ENCODE measurements around the gene CLCA1. TPM values are rescaled to one million over a fixed set of nuclear protein-coding genes. Genes with fewer than 3 reads are reported as not detected.

Gene CLCA1
- total RNA-seq, 1 donor from 2014 or later: not detected

DNA sequence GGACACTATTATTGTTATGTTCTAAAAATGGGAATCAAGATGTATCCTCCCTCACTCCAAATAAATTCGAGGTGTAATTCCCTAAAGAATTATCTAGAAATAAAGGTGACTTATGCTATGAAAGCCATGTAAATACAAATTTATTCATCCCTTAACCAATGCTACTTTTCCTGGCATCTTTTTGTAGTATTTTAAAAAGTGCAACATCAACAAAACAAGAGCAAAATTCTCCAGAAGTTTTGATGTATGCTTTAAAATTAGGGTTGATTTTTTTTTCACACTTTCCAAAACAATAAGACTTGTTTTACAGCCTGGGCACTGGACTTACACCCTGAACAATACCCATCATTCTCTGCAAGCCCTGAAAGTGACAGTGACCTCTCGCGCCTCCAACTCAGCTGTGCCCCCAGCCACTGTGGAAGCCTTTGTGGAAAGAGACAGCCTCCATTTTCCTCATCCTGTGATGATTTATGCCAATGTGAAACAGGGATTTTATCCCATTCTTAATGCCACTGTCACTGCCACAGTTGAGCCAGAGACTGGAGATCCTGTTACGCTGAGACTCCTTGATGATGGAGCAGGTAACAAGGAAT lies 21.4 kb upstream of the CLCA1 start:
- H3K36me3 Mint-ChIP-seq (ENCODE audit: low read depth): no peaks in the 10 kb centered on the region
- H3K27ac Mint-ChIP-seq (ENCODE audit: unreplicated experiment): no peak overlapping the region
- no peaks in the 10 kb centered on the region for H3K27me3 Mint-ChIP-seq (ENCODE audit: low read depth)
- TF ChIP-seq CTCF (IDR thresholded peaks at IDR 0.05): no peak
- DNase-seq (ENCODE audit: low spot score): no peak
- no peaks in the 10 kb centered on the region for H3K9me3 Mint-ChIP-seq (ENCODE audit: low read depth)
- H3K4me1 Mint-ChIP-seq (ENCODE audit: low read depth): peaks cover 5% of the 10 kb centered on the region
- H3K4me3 Mint-ChIP-seq (ENCODE audit: unreplicated experiment): no peak overlapping the region

- Mint-ChIP-seq H3K4me1 (ENCODE audit: low read depth) (peaks cover 5% of the 10 kb centered on the region), H3K4me3 (ENCODE audit: unreplicated experiment) (no peak overlapping the region), H3K36me3 (ENCODE audit: low read depth) (no peaks in the 10 kb centered on the region), H3K27ac (ENCODE audit: unreplicated experiment) (no peak overlapping the region), H3K27me3 (ENCODE audit: low read depth) (no peaks in the 10 kb centered on the region), H3K9me3 (ENCODE audit: low read depth) (no peaks in the 10 kb centered on the region)
- DNase-seq (ENCODE audit: low spot score): no peak
- TF ChIP-seq CTCF (IDR thresholded peaks at IDR 0.05): no peak
Measured at GRCh38 chr1:86448670-86449069, 20.1 kb upstream of the CLCA1 start.

GRCh38 chr1:86449103-86449502 lies 19.6 kb upstream of the CLCA1 start:
- Mint-ChIP-seq H3K36me3 (ENCODE audit: low read depth) (no peaks in the 10 kb centered on the region), H3K9me3 (ENCODE audit: low read depth) (no peaks in the 10 kb centered on the region), H3K27me3 (ENCODE audit: low read depth) (no peaks in the 10 kb centered on the region), H3K27ac (ENCODE audit: unreplicated experiment) (no peak overlapping the region), H3K4me3 (ENCODE audit: unreplicated experiment) (no peak overlapping the region), H3K4me1 (ENCODE audit: low read depth) (peaks cover 5% of the 10 kb centered on the region)
- TF ChIP-seq CTCF (IDR thresholded peaks at IDR 0.05): no peak
- DNase-seq (ENCODE audit: low spot score): no peak

- Mint-ChIP-seq H3K4me3 (ENCODE audit: unreplicated experiment) (no peak overlapping the region), H3K9me3 (ENCODE audit: low read depth) (no peaks in the 10 kb centered on the region), H3K27ac (ENCODE audit: unreplicated experiment) (no peak overlapping the region), H3K27me3 (ENCODE audit: low read depth) (no peaks in the 10 kb centered on the region), H3K4me1 (ENCODE audit: low read depth) (peaks cover 5% of the 10 kb centered on the region), H3K36me3 (ENCODE audit: low read depth) (no peaks in the 10 kb centered on the region)
- no peak for DNase-seq (ENCODE audit: low spot score)
- TF ChIP-seq CTCF (IDR thresholded peaks at IDR 0.05): no peak
Measured at GRCh38 chr1:86450847-86451246, 17.9 kb upstream of the CLCA1 start.

DNA sequence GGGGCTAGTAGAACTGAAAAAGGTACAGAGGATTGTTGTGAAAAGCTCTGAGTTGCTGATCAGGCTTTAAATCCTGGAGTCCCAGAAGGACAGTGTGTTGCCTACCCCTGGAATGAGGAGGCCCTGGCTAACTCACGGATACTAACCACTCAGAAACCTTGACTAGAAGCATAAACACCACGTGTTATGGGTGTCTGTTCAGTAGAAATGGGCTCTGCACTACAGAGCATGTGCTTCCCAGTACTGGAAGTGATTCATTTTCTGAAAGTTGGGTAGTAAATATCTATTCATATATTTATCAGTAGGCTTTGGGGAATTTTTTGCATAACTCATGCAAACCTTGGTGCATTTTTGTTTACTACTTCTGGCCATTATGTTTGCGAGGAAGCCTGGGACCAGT lies 15.1 kb upstream of the CLCA1 start:
- Mint-ChIP-seq H3K36me3 (ENCODE audit: low read depth) (no peaks in the 10 kb centered on the region), H3K9me3 (ENCODE audit: low read depth) (no peaks in the 10 kb centered on the region), H3K27me3 (ENCODE audit: low read depth) (peaks cover 2% of the 10 kb centered on the region), H3K27ac (ENCODE audit: unreplicated experiment) (no peak overlapping the region), H3K4me1 (ENCODE audit: low read depth) (peaks cover 2% of the 10 kb centered on the region), H3K4me3 (ENCODE audit: unreplicated experiment) (no peak overlapping the region)
- no peak for DNase-seq (ENCODE audit: low spot score)
- TF ChIP-seq CTCF (IDR thresholded peaks at IDR 0.05): no peak

Measured in chondrocyte (in vitro differentiated cells).